ENCODE results near the gene PNLIPRP2.

The PNLIPRP2 gene

GRCh38 chr10:116599991-116600390 is 20.8 kb upstream of the PNLIPRP2 start:
- DNase-seq (ENCODE audit: low read depth in 1 of 2, low spot score in 1 of 2): no peak

DNA sequence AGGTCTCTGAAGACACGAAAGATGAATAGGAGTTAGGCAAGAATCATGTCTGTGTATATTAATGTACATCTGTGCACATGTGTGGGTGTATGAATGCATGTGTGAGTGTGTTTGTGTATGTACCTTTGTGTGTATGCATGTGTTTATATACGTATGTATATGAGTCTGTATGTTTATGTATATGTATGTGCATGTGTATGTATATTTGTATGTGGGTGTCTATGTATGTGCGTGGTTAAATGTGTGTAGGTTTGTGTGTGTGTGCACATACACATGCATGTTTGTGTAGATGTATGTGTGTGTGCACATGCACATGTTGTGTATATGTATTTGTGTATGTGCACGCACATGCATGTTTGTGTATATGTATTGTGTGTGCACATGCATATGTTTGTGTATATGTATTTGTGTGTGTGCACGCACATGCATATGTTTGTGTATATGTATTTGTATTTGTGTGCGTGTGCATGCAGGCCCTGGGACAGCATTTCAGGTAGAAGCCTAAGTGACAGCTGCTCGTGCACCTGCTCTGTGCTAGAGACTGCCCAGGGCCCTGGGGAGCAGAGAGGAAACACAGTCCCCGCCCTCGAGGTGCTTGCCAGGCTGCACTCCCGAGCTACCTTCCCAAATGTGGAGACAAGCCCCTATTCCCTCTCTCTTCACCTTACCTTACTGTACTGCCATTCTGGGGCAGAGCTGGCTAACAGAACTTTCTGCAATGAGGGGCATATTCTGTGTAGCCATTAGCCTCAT is 17.9 kb upstream of the PNLIPRP2 start:
- no peak for DNase-seq (ENCODE audit: low read depth in 1 of 2, low spot score in 1 of 2)
- no peak for TF ChIP-seq JUND (IDR thresholded peaks at IDR 0.05; ENCODE audit: low read depth)
- in situ Hi-C loops (cut with HindIII; ENCODE audit: low pct_unique_long_range_greater_than_20kb, low sequenced_read_pairs): no loop called here

More at GRCh38 chr10:116599991-116600390, 20.8 kb upstream of the PNLIPRP2 start:
- in situ Hi-C loops (cut with HindIII; ENCODE audit: low pct_unique_long_range_greater_than_20kb, low sequenced_read_pairs): no loop called here
- TF ChIP-seq JUND (IDR thresholded peaks at IDR 0.05; ENCODE audit: low read depth): no peak

- in situ Hi-C loops (cut with HindIII; ENCODE audit: low pct_unique_long_range_greater_than_20kb, low sequenced_read_pairs): no loop called here
- DNase-seq (ENCODE audit: low read depth in 1 of 2, low spot score in 1 of 2): no peak
- no peak for TF ChIP-seq JUND (IDR thresholded peaks at IDR 0.05; ENCODE audit: low read depth)
These were observed 14.7 kb upstream of the PNLIPRP2 start for GRCh38 chr10:116606061-116606483.

- no peak for TF ChIP-seq JUND (IDR thresholded peaks at IDR 0.05; ENCODE audit: low read depth)
- no peak for DNase-seq (ENCODE audit: low read depth in 1 of 2, low spot score in 1 of 2)
- in situ Hi-C loops (cut with HindIII; ENCODE audit: low pct_unique_long_range_greater_than_20kb, low sequenced_read_pairs): no loop called here
These were observed 13.4 kb upstream of the PNLIPRP2 start for GRCh38 chr10:116607336-116607735.

DNA sequence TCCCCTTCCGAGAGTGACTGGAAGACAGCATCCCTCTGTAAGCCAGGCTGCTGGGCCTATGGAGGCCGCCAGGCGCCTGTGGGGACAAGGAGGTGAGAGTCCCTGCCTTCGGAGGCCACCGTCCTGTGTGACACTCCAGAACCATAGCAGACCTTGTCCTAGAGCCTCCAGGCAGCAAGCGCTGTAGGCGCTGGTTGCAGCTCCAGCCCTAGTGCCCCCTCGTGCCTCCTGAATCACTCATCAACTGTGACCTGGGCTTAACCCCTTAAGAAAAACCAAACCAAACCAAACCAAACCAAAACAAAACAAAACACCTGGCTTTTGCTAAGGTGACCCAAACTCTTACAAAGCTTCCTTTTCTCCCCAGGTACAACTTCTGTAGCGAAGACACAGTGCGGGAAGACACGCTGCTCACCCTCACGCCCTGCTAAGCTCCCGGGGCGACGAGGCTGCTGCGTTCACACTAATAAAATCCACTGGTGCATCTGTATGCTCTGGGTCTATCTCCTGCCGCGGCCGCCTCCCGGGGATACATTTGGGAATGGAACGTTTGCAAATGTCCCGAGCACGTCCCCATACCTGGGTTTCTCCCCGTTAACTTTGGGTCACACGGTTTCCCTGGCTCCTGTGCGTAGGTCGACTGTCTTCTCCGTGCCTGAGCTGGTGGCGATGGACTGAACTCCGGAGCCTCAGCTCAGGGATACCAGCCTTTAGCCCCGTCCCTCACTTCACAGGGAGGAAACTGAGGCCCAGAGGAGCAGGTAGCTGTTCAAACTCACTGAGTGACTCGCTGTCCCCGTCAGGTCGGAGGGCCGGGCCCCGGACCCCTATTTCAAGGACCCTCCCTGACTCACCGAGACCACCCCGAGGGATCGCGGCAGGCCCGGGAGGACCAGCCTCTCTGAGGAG is 11.8 kb upstream of the PNLIPRP2 start:
- in situ Hi-C loops (cut with HindIII; ENCODE audit: low pct_unique_long_range_greater_than_20kb, low sequenced_read_pairs): no loop called here
- DNase-seq (ENCODE audit: low read depth in 1 of 2, low spot score in 1 of 2): no peak
- no peak for TF ChIP-seq JUND (IDR thresholded peaks at IDR 0.05; ENCODE audit: low read depth)

DNA sequence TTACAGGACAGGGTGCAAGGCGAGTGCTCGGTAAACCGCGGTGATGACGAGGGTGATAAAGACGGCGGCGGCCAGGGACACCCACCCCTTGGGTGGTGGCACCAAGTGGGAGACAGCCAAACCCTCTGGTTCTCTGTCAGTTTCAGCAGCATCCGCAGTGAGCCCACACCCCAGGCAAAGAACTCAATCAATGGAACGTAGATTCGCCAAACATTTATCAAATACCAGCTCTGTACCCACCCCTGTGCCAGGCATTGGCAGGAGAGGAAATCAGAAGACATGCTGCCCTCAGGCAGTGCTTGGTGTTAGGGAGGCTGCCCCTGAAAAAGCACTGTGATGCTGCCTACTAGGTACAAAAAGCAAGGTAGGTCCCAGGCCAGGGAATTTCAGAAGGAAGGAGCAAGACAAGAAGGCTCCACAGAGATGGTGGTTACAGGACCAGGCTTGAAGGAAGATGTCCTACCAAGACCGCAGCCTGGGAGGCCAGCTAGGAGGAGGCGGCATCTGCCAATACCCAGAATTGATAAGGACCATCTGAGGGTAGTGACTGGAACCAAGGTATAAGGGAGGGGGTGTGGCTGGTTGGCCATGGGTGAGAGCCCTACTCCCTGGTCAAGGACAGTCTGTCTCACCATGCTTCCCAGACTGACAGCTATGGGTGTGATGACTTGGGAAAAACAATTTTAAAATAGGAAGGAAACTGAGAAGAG is 10.2 kb upstream of the PNLIPRP2 start:
- no peak for DNase-seq (ENCODE audit: low read depth in 1 of 2, low spot score in 1 of 2)
- TF ChIP-seq JUND (IDR thresholded peaks at IDR 0.05; ENCODE audit: low read depth): no peak
- in situ Hi-C loops (cut with HindIII; ENCODE audit: low pct_unique_long_range_greater_than_20kb, low sequenced_read_pairs): no loop called here

GRCh38 chr10:116611153-116611545 is 9.6 kb upstream of the PNLIPRP2 start:
- no peak for TF ChIP-seq JUND (IDR thresholded peaks at IDR 0.05; ENCODE audit: low read depth)
- no peak for DNase-seq (ENCODE audit: low read depth in 1 of 2, low spot score in 1 of 2)
- in situ Hi-C loops (cut with HindIII; ENCODE audit: low pct_unique_long_range_greater_than_20kb, low sequenced_read_pairs): no loop called here

GRCh38 chr10:116612107-116612769 is 8.5 kb upstream of the PNLIPRP2 start:
- no peak for DNase-seq (ENCODE audit: low read depth in 1 of 2, low spot score in 1 of 2)
- no peak for TF ChIP-seq JUND (IDR thresholded peaks at IDR 0.05; ENCODE audit: low read depth)

GRCh38 chr10:116613471-116613870 is 7.3 kb upstream of the PNLIPRP2 start:
- no peak for TF ChIP-seq JUND (IDR thresholded peaks at IDR 0.05; ENCODE audit: low read depth)
- in situ Hi-C loops (cut with HindIII; ENCODE audit: low pct_unique_long_range_greater_than_20kb, low sequenced_read_pairs): no loop called here
- no peak for DNase-seq (ENCODE audit: low read depth in 1 of 2, low spot score in 1 of 2)

More at GRCh38 chr10:116612107-116612769, 8.5 kb upstream of the PNLIPRP2 start:
- in situ Hi-C loops (cut with HindIII; ENCODE audit: low pct_unique_long_range_greater_than_20kb, low sequenced_read_pairs): no loop called here

DNA sequence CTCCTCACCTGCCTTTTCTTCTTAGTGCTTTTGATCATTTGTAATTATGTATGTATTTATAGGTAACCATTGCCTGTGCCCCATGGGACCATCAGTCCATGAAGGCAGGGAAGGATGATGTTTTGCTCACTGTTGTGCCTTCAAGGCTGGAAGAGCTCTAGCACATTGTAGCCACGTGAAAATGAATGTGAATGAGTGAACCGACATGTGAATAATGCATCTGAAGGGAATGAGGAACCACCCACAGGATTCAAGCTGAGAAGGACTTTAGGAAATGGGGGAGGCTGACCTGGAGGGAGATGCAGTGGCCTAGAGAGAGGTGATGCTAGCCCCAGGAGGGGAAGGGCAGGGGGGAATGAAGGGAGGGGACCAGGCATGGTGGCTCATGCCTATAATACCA is 6.0 kb upstream of the PNLIPRP2 start:
- DNase-seq (ENCODE audit: low read depth in 1 of 2, low spot score in 1 of 2): no peak
- no peak for TF ChIP-seq JUND (IDR thresholded peaks at IDR 0.05; ENCODE audit: low read depth)
- in situ Hi-C loops (cut with HindIII; ENCODE audit: low pct_unique_long_range_greater_than_20kb, low sequenced_read_pairs): no loop called here

- no peak for TF ChIP-seq JUND (IDR thresholded peaks at IDR 0.05; ENCODE audit: low read depth)
- in situ Hi-C loops (cut with HindIII; ENCODE audit: low pct_unique_long_range_greater_than_20kb, low sequenced_read_pairs): no loop called here
- DNase-seq (ENCODE audit: low read depth in 1 of 2, low spot score in 1 of 2): no peak
These were observed 5.5 kb upstream of the PNLIPRP2 start for GRCh38 chr10:116615199-116615776.

GRCh38 chr10:116621476-116621875 is 723 bp downstream of the PNLIPRP2 start:
- in situ Hi-C loops (cut with HindIII; ENCODE audit: low pct_unique_long_range_greater_than_20kb, low sequenced_read_pairs): no loop called here
- no peak for DNase-seq (ENCODE audit: low read depth in 1 of 2, low spot score in 1 of 2)

More at GRCh38 chr10:116621476-116621875, 723 bp downstream of the PNLIPRP2 start:
- no peak for TF ChIP-seq JUND (IDR thresholded peaks at IDR 0.05; ENCODE audit: low read depth)
